ENCODE results near the gene TOP2B. TPM values are rescaled to one million over a fixed set of nuclear protein-coding genes. Genes with fewer than 3 reads are reported as not detected.
A peak's percentile ranks its signal among the peaks of the same experiment; 100 is the strongest.

The TOP2B gene
- polyA plus RNA-seq, 12 donors = 90.2 to 199 (median 152) TPM; not detected in 1

GRCh38 chr3:25631989-25632388, 32.7 kb downstream of the TOP2B start:
- DNase-seq = no peak

GRCh38 chr3:25621087-25621486, 43.6 kb downstream of the TOP2B start:
- DNase-seq = no peak

- DNase-seq = no peak
These were observed 44.2 kb downstream of the TOP2B start for GRCh38 chr3:25620493-25620892.

- no peak for DNase-seq
These were observed 45.3 kb downstream of the TOP2B start for GRCh38 chr3:25619382-25619781.

- DNase-seq = no peak
These were observed 46.7 kb downstream of the TOP2B start for GRCh38 chr3:25618028-25618427.

GRCh38 chr3:25611193-25611592, 53.5 kb downstream of the TOP2B start:
- no peak for DNase-seq

DNA sequence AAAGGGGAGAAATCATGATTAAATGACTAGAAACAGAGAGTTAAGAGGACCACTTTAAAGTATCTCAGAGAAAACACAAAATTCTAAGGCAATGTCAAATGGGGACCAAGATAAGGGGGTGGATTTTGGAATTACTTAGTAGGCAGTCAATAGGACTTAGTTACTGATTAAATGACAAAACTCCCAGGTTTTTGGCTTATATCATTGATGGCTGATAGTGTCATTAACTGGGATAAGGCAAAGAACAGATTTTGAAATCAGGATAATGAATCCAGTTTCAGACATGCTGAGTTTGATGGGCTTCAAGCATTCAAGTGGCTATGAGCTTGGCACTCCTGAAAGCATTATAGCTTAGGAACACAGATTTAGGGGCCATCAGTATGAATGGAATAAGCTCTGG, 53.9 kb downstream of the TOP2B start:
- DNase-seq = no peak

DNA sequence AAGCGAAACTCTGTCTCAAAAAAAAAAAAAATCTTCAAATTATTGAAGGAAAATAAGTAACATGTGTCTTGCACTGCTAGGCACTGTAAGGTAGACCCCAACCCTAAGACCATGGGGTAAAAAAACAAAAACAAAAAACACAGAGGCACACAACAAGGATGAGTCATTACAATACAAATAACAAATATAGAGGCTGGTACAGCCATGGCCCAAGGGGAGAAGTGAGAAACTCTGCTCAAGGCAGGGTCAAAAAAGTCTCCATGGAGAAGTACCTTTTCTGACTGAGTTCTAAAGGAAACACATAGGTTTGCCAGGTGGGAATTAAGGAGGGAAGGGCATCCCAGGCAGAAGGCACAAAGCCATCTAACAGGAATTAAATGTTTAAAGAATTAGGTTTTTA, 54.5 kb downstream of the TOP2B start:
- DNase-seq = no peak

DNA sequence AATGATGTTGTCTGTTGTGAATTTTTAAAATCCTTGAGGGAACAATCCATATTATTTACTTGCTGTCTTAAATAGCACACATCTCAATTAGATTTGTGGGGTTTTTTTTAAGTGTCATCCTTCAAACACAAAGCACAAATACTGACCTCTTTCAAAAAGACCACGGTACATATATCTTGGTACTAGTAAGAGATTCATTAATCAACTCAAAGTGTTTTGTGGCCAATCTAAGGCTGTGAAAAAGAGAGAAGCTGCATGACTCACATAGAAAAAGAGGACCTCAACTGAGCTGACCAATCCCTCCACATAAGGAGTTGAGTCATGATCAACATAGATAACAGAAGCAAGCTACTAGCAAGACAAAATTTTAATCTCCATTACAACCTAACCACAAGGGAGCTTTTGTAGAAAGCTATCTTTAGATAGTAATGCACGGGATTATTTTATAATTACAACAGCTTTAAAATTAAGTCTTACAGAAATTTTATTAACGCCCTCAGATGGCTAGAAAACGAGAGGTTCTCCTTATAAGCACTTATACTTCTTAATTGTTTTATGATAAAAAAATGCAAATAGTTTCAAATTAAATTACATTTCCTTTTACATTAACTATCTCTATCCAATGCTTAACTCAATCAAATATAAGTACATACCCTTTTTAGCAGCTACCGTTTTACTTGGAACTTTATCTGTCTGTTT, 60.5 kb downstream of the TOP2B start:
- no peak for DNase-seq

DNA sequence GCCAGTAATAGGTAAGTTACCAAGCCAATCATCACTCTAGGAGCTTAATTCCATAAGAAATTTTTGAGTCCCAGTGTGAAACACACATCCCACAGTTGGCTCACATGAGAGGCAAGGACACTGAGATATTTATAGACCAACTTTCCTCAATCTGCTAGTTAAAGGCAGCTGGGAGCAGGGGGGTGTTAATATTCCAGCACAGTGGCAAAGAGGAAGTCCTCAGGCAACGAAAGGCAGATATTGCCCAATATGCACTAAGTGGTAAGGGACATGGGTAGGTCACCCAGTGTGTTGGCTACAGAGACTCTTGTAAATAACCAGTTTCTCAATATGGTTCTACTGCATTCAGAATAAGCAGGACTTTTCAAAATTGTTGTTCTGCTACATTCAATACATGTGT, 61.0 kb downstream of the TOP2B start:
- DNase-seq = no peak

- no peak for DNase-seq
These were observed 67.1 kb downstream of the TOP2B start for GRCh38 chr3:25597535-25598101.

- peak; percentile 71 for DNase-seq
These were observed 70.7 kb downstream of the TOP2B start for GRCh38 chr3:25594007-25594502.

DNA sequence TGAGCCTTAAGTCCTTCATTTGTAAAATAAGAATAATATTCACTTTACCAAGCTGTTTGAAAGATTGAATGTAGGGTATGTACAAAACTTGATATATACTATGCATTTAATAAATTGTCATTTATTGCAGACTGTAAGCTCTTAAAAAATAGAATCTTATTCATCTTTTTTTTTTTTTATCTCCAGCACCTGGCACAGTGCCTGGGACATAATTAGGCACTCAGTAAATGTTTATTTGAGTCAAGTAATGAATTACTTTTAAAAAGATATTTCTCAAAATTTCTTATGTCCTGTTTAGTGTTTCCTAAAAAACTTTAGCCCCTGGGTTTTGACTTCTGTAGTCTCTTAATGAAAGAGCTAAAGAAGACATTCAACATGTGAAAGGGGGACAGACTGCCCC, 71.7 kb downstream of the TOP2B start:
- DNase-seq = no peak

- DNase-seq = no peak
These were observed 72.2 kb downstream of the TOP2B start for GRCh38 chr3:25592510-25592968.

DNA sequence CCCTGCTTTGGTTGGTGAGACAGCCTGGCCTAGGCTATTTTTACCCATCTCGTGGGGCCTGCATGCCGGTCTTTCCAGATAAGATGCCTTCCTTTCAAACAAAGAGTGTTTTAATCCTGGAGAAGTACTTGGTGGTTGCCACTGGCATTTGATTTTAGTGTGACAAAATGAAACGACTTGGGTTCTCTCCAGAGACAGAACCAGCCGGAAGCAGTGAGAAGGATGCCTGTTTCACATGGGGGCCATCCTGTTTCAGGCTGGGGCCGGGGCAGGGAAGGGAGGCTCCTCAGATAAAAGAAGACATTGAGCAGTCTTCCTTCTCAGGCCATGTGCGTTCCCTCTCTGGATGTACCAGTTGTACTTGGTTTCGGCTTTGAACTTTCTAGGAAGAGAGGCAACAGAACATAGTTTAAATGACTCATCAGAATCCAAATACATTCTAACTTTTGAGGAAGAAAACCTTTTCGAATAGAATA, 74.9 kb downstream of the TOP2B start:
- no peak for DNase-seq

DNA sequence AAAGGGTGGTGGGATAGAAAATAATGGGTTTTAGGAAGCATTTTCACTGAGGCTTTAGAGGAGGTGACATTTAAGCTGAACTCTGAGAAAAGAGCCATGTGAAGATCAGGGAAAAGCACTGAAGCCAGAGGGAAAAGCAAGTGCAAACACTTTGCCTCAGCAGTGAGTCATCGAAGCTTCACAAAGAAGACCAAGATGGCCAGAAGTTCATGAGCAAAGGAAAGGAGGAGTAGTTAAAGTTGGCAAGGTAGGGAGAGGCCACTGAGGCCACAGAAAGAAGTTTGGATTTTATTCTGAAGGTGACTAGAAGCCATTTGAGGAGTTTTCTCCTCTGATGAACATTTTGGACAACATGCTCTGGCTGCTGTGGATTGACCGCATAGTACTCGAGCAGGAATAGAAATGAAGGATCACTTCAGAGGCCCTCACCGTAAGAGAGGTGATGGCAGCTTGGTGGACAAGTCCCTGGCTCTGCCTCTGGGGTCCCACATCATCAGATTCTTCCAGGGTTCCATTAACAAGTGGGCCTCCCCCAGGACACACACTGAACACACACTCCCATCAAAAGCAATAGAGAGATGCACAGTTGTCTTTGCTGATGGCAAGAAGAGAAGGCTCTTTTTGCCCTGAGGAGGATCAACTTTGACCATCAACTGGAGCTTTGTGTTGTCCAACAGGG, 75.5 kb downstream of the TOP2B start:
- no peak for DNase-seq

GRCh38 chr3:25588441-25589103, 76.1 kb downstream of the TOP2B start:
- no peak for DNase-seq

- no peak for DNase-seq
These were observed 76.7 kb downstream of the TOP2B start for GRCh38 chr3:25587975-25588374.

DNA sequence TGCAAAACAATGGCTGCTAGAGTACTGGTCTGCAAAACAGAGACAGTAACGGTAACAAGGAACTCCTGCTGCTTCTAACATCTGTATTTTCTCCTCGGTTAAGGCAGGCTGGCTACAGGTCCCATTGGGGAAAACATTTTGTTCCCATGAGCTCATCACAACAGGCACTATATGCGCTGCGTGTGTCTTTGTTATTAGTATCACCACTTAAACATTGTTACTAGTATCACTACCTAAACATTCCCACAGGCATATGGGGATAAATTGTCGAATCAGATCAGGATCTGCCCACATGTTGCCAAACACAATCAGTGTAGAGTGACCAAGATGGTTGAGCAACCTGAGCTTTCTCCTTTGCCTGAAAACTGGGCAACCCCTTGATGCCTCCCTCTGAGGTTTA, 77.2 kb downstream of the TOP2B start:
- no peak for DNase-seq

DNA sequence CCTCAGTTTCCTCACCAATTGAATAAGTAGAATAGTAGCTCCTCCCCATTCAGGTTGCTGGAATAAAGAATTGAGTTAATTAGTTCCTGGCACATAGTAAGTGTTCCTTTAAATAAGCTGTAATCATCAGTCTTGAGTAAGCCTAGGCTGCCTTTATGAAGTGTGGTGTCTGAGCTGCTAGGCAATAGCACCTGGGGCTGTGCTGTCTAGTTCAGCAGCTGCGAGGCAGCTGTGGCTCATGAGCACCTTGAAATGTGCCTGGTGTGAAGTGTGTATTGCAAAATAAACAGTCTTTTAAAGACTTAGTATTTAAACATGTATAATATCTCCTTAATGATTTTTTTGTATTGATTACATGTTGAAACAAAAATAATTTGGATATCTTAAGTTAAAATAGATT, 77.6 kb downstream of the TOP2B start:
- DNase-seq = no peak

- DNase-seq = no peak
These were observed 78.2 kb downstream of the TOP2B start for GRCh38 chr3:25586553-25586952.

DNA sequence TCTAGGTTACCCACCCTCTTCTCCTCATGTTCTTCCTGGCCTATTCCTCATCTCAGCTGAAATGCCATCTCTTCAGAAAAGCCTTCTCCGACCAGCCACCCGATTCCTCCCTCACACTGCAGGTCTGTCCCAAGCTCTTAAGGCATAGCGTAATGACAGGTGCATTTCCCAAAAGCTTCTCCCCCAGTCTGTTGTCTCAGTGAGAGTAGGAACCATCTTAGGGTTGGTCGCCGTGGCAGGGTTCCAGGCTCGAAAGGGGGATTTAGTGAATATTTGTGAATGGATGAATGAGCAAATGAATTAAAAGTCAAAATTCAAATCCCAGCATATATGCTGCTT, 78.6 kb downstream of the TOP2B start:
- DNase-seq = no peak

Data from muscle of arm (tissue), 12 donors.